ENCODE measurements around the gene CCDC148. TPM values are rescaled to one million over a fixed set of nuclear protein-coding genes. Genes with fewer than 3 reads are reported as not detected.
"Not testable (repeated sequence)": the region's sequence is repeated elsewhere in the genome, so short reads cannot be mapped to it uniquely, and the experiment has no call there.

CCDC148 gene
- total RNA-seq, 1 donor from 2014 or later: 0.36 TPM

DNA sequence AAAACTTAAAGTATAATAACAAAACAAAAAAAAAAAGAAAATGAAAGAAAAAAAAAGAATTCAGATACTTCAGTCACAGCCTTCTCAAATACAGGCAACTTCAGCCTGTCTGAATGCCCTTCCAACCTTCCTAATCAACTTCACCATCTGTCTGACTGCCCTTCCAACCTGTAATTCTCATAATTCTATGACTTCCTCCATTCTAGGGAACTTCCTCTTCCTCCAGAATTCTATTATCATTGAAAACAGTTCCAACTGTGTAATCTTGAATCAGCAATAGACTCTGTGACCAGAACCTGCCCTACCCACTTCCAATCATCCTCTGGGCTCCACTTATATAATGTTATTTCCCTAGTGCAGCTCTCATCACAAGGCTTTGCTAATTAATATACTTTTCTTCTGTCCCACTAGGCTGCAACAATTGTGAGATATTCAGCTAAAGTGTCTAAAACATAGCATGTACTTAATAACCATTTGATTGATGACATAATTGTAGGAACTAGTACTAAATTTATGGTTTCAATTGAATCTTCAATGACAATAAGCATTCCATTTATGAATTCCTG is 227.5 kb downstream of the CCDC148 start:
- no peaks in the 10 kb centered on the region for H3K4me1 Mint-ChIP-seq (ENCODE audit: low read depth)
- H3K27me3 Mint-ChIP-seq (ENCODE audit: insufficient read depth): peaks cover 2% of the 10 kb centered on the region
- no peaks in the 10 kb centered on the region for H3K9me3 Mint-ChIP-seq
- H3K36me3 Mint-ChIP-seq (ENCODE audit: low read depth): no peaks in the 10 kb centered on the region
- no peak overlapping the region for H3K27ac Mint-ChIP-seq
- no peak overlapping the region for H3K4me3 Mint-ChIP-seq
- intact Hi-C loops (cut with micrococcal nuclease): no loop called here
- no peak for DNase-seq (ENCODE audit: low spot score)

GRCh38 chr2:158223066-158223465 is 233.5 kb downstream of the CCDC148 start:
- intact Hi-C loops (cut with micrococcal nuclease); DNase-seq (ENCODE audit: low spot score); H3K9me3 Mint-ChIP-seq; H3K4me3 Mint-ChIP-seq; H3K27me3 Mint-ChIP-seq (ENCODE audit: insufficient read depth); H3K4me1 Mint-ChIP-seq (ENCODE audit: low read depth); H3K27ac Mint-ChIP-seq; H3K36me3 Mint-ChIP-seq (ENCODE audit: low read depth): not testable (repeated sequence)

DNA sequence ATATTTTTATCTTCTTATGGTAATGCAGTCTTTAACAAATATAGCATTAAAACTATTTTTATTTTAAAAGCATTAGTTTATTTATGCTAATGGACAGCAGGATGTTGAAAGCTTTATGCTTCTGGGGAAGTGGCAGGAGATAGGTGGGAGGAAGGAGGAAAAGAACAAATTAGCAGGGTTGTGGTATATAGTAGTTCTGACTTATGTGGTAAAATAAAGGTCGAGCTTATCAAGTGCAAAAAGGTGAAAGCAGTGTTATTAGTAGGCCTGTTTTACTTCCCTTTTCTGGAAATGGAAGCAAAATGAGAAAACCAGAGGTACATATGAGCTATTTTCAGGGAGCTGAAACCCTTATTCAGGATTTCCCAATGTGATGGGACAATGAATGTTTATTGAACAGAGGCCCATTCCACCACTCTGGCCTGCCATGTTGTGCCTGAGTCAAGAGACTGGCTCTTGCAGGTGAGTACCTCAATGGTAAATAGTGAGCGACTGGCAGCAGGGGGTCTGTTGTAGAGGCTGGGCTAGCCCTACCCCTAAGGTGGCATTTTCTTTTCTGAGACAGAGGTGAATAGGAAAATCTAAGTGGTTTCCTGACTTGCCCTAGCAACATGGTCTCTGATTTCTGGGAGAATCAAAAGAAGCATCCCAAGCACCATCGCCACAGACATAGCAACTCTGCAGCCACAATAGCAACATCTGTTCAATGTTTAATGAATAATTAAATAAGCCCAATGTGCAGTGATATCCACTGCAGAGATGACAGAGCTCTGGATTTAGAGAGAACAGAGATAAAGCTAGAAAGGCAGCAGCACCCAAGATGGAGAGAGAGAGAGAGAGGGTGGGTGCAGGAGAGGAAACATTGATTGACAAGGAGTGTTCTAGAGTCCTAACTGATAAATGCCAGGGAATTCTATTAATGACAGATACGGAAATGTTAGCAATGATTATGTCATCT is 235.2 kb downstream of the CCDC148 start:
- H3K4me1 Mint-ChIP-seq (ENCODE audit: low read depth): no peaks in the 10 kb centered on the region
- no peaks in the 10 kb centered on the region for H3K9me3 Mint-ChIP-seq
- no peak overlapping the region for H3K27ac Mint-ChIP-seq
- DNase-seq (ENCODE audit: low spot score): no peak
- H3K36me3 Mint-ChIP-seq (ENCODE audit: low read depth): no peaks in the 10 kb centered on the region
- intact Hi-C loops (cut with micrococcal nuclease): no loop called here
- H3K27me3 Mint-ChIP-seq (ENCODE audit: insufficient read depth): peaks cover 10% of the 10 kb centered on the region
- H3K4me3 Mint-ChIP-seq: no peak overlapping the region

DNA sequence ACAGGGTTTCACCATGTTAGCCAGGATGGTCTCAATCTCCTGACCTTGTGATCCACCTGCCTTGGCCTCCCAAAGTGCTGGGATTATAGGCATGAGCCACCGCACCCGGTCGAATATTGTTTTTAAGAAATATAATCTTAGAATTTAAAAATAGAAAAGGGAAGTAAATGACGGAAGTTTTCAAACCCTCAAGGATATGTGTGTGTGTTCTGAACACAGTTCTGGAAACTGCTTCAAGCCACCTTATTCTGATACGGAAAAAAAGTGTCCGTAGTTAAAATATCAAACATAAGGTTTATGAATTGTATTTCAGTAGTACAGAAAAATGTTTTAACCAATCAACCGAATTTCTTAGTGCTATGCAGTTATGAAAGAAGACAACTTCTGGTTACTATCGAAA is 239.0 kb downstream of the CCDC148 start:
- intact Hi-C loops (cut with micrococcal nuclease): no loop called here

DNA sequence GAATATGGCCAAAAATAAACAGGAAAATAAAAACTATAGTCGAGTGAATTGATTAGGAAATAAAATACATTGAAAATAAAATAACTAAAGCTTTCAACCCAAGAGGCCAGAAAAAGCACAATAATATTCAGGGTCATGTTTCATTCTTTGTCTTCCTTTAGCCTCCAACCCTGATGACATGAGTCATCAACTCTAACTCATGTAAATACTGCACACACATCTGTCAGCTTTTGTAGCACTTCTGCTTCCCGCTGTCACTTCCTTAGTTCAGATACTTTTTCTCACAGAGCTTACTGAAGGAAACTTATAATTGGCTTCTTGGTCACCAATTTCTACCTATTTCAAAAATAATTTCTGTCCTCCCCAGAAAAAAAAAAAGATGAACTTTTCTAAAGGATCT is 242.1 kb downstream of the CCDC148 start:
- no peaks in the 10 kb centered on the region for H3K9me3 Mint-ChIP-seq
- H3K36me3 Mint-ChIP-seq (ENCODE audit: low read depth): no peaks in the 10 kb centered on the region
- peaks cover 5% of the 10 kb centered on the region for H3K4me1 Mint-ChIP-seq (ENCODE audit: low read depth)
- DNase-seq (ENCODE audit: low spot score): no peak
- peaks cover 6% of the 10 kb centered on the region for H3K27me3 Mint-ChIP-seq (ENCODE audit: insufficient read depth)
- intact Hi-C loops (cut with micrococcal nuclease): no loop called here
- no peak overlapping the region for H3K4me3 Mint-ChIP-seq
- no peak overlapping the region for H3K27ac Mint-ChIP-seq

More for the DNA sequence above, 239.0 kb downstream of the CCDC148 start:
- no peak overlapping the region for H3K4me3 Mint-ChIP-seq
- H3K27me3 Mint-ChIP-seq (ENCODE audit: insufficient read depth): peaks cover 6% of the 10 kb centered on the region
- H3K36me3 Mint-ChIP-seq (ENCODE audit: low read depth): no peaks in the 10 kb centered on the region
- no peak overlapping the region for H3K27ac Mint-ChIP-seq
- no peaks in the 10 kb centered on the region for H3K9me3 Mint-ChIP-seq
- H3K4me1 Mint-ChIP-seq (ENCODE audit: low read depth): peaks cover 5% of the 10 kb centered on the region
- DNase-seq (ENCODE audit: low spot score): no peak

DNA sequence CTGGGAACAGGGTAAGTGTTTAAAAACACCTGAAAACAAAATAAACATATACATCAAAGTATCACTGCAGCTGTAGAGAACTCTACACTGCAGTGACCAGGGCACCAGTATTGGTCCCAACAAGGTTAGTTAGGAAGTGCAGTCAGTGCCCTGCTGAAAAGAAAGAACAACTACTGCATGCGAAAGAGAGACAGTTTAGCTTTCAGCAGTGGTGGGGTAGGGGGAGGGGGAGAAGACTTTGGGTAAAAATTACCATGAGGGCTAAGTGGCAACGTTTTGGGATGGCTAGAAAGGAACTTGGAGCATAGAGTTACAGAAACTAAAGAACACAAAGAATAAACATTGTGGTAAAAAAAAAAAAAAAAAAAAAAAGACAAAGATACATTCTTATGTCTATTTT is 242.8 kb downstream of the CCDC148 start:
- Mint-ChIP-seq H3K27me3 (ENCODE audit: insufficient read depth) (peaks cover 3% of the 10 kb centered on the region), H3K9me3 (no peaks in the 10 kb centered on the region), H3K36me3 (ENCODE audit: low read depth) (no peaks in the 10 kb centered on the region), H3K4me1 (ENCODE audit: low read depth) (peaks cover 5% of the 10 kb centered on the region), H3K4me3 (no peak overlapping the region), H3K27ac (no peak overlapping the region)
- no peak for DNase-seq (ENCODE audit: low spot score)
- intact Hi-C loops (cut with micrococcal nuclease): no loop called here

GRCh38 chr2:158212301-158212700 is 244.3 kb downstream of the CCDC148 start:
- H3K27me3 Mint-ChIP-seq (ENCODE audit: insufficient read depth): peaks cover 3% of the 10 kb centered on the region
- H3K4me3 Mint-ChIP-seq: no peak overlapping the region
- peaks cover 5% of the 10 kb centered on the region for H3K4me1 Mint-ChIP-seq (ENCODE audit: low read depth)
- H3K27ac Mint-ChIP-seq: no peak overlapping the region
- H3K36me3 Mint-ChIP-seq (ENCODE audit: low read depth): no peaks in the 10 kb centered on the region
- intact Hi-C loops (cut with micrococcal nuclease): no loop called here
- DNase-seq (ENCODE audit: low spot score): no peak
- H3K9me3 Mint-ChIP-seq: no peaks in the 10 kb centered on the region

DNA sequence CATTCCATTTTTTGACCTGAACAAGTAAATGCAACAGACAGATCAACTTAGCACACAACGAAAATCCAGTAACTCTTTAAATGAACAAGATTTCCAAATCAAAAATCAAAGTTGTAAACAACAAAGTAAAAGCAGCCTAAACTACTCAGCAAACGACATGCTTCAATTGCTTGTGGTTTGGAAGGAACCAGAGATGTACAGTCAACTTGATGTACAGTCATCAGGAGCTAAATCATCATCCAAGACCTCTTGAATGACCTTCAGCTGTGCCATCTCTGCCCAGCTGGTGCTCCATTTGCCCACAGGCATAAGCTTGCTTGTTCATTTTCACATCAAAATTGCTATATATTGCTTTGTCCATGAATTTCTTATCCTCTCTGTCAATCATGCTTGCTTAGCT is 245.1 kb downstream of the CCDC148 start:
- Mint-ChIP-seq H3K27ac (no peak overlapping the region), H3K9me3 (no peaks in the 10 kb centered on the region), H3K4me1 (ENCODE audit: low read depth) (peaks cover 5% of the 10 kb centered on the region), H3K4me3 (no peak overlapping the region), H3K27me3 (ENCODE audit: insufficient read depth) (peaks cover 1% of the 10 kb centered on the region), H3K36me3 (ENCODE audit: low read depth) (no peaks in the 10 kb centered on the region)
- intact Hi-C loops (cut with micrococcal nuclease): no loop called here
- DNase-seq (ENCODE audit: low spot score): no peak

- intact Hi-C loops (cut with micrococcal nuclease): no loop called here
- H3K27ac Mint-ChIP-seq: no peak overlapping the region
Observed at GRCh38 chr2:158207354-158207753, 249.2 kb downstream of the CCDC148 start.

DNA sequence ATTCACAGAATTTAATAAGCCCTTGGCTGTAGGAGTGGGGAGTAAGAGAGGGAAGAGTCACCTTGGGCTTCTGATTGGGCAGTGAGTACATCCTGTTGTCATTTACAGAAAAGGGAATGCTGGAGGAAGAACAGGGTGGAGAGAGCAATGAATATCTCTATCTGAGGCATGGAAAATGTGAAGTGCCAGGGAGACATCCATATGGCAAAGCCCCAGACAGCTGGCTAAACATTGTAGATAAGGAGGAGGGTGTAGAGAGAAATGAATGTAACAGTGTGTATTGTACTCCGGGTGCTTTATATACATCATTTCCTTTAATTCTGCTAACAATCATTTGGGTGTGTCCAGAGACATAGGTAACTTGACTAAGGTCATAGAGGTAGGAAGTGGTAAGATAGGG is 251.3 kb downstream of the CCDC148 start:
- no peaks in the 10 kb centered on the region for H3K9me3 Mint-ChIP-seq
- H3K27ac Mint-ChIP-seq: no peak overlapping the region
- H3K4me3 Mint-ChIP-seq: no peak overlapping the region
- no peak for DNase-seq (ENCODE audit: low spot score)
- intact Hi-C loops (cut with micrococcal nuclease): no loop called here
- peaks cover 15% of the 10 kb centered on the region for H3K27me3 Mint-ChIP-seq (ENCODE audit: insufficient read depth)
- no peaks in the 10 kb centered on the region for H3K36me3 Mint-ChIP-seq (ENCODE audit: low read depth)
- no peaks in the 10 kb centered on the region for H3K4me1 Mint-ChIP-seq (ENCODE audit: low read depth)

More at GRCh38 chr2:158207354-158207753, 249.2 kb downstream of the CCDC148 start:
- Mint-ChIP-seq H3K4me3 (no peak overlapping the region), H3K36me3 (ENCODE audit: low read depth) (no peaks in the 10 kb centered on the region), H3K4me1 (ENCODE audit: low read depth) (no peaks in the 10 kb centered on the region), H3K27me3 (ENCODE audit: insufficient read depth) (peaks cover 16% of the 10 kb centered on the region), H3K9me3 (no peaks in the 10 kb centered on the region)
- no peak for DNase-seq (ENCODE audit: low spot score)

DNA sequence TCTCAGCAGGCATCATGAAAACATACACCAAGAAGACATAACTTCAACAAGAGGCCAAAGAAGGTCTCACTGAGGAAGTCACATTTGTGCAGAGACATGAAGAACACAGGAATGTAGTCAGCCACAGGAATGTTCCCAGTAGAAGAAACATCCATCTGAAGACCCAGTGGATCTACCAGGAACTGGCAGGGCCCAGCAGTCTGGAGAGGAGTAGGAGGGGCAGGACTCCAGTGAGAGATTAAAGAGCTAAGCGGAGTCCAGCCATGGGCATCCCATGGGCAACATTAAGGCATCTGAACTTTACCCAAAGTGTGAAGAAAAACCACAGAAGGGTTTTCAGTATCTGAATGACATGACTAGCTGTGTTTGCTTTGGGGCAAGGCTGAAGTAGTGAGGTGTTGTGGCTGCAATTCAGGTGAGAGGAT is 251.8 kb downstream of the CCDC148 start:
- no peak for DNase-seq (ENCODE audit: low spot score)
- Mint-ChIP-seq H3K9me3 (no peaks in the 10 kb centered on the region), H3K27me3 (ENCODE audit: insufficient read depth) (peaks cover 15% of the 10 kb centered on the region), H3K36me3 (ENCODE audit: low read depth) (no peaks in the 10 kb centered on the region), H3K4me1 (ENCODE audit: low read depth) (no peaks in the 10 kb centered on the region), H3K4me3 (no peak overlapping the region), H3K27ac (no peak overlapping the region)
- intact Hi-C loops (cut with micrococcal nuclease): no loop called here

DNA sequence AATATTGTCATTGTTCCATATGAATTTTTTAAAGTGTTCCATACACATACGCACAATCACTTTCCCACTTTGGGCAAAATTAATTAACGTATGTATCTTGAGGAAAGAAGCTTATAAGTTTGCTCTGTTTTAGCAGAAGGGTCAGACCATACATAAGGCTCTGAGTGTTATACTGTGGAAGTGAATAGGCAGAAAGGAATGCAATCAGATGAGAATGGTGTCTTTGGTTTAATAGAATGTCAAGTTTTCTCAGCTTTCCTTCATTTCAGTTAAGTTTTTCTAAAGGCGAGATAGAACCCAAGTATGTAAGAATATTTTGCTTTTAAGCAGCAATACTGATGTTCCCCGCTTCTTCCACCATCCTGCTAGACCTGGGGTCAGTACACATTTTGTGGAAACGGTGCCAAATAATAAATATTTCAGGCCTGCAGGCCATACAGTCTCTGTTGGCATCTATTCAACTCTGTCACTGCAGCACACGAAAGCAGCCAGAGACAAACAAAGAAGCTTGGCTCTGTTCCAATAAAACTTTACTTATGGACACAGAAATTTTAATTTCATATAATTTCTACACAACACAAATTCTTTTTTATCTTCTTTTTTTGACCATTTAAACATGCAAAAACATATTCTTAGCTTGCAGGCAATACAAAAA is 254.3 kb downstream of the CCDC148 start:
- no peaks in the 10 kb centered on the region for H3K4me1 Mint-ChIP-seq (ENCODE audit: low read depth)
- intact Hi-C loops (cut with micrococcal nuclease): no loop called here
- no peak overlapping the region for H3K27ac Mint-ChIP-seq
- DNase-seq (ENCODE audit: low spot score): no peak
- H3K4me3 Mint-ChIP-seq: no peak overlapping the region
- H3K27me3 Mint-ChIP-seq (ENCODE audit: insufficient read depth): peaks cover 18% of the 10 kb centered on the region
- no peaks in the 10 kb centered on the region for H3K36me3 Mint-ChIP-seq (ENCODE audit: low read depth)
- H3K9me3 Mint-ChIP-seq: no peaks in the 10 kb centered on the region

All from activated T-helper 1 cell treated with anti-CD3 and anti-CD28 coated beads, Interleukin-12 subunit alpha, Interleukin-12 subunit beta, Interleukin-2, Interleukin-4 antibody, amounts not matched to agents 30 ng/mL and 10 ng/mL and 1 ng/mL, durations not matched to agents 14 hours and 24 hours and 36 hours (primary cell).